ENCODE results near the gene RBM48.

The RBM48 gene

GRCh38 chr7:92503767-92504166, 24.8 kb upstream of the RBM48 start:
- Histone ChIP-seq H3K9me3 (ENCODE audit: control insufficient read depth, insufficient read depth, low read length) (no peaks in the 10 kb centered on the region), H3K4me1 (ENCODE audit: control insufficient read depth, insufficient read depth, low read length) (no peaks in the 10 kb centered on the region), H3K36me3 (ENCODE audit: control insufficient read depth, insufficient read depth, low read length) (peaks cover 6% of the 10 kb centered on the region; the same call in 1 of the 2 replicates), H3K27me3 (ENCODE audit: control insufficient read depth, insufficient read depth, low read length) (no peaks in the 10 kb centered on the region), H3K27ac (ENCODE audit: low read length) (no peak overlapping the region), H3K4me3 (ENCODE audit: low read length) (no peak overlapping the region)
- WGBS (ENCODE audit: insufficient coverage, insufficient read length), result no CpG with 5 or more reads among the region's 2 CpGs
- DNase-seq (ENCODE audit: low read depth, low spot score), result no peak

DNA sequence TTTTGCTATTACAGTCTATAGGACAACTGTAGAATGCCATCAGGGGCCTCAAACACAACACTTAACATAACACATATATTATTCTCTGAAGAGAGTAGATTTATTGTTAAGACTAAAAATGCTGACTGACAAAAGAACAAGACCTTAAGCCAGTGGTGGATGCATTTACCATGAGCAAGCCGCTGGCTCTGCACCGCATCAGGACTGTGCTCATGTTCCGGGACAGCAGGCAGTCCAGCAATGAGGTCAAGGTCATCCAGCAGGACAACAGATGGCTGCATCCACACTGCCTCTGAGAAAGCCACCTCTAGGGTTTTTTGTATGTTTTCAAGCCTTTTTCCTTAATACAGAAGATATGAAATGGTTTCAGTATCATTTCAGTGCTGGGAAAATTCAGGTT, 24.0 kb upstream of the RBM48 start:
- H3K4me1 ChIP-seq (ENCODE audit: control insufficient read depth, insufficient read depth, low read length), result no peaks in the 10 kb centered on the region
- no peak overlapping the region for H3K27ac ChIP-seq (ENCODE audit: low read length)
- no peak overlapping the region for H3K4me3 ChIP-seq (ENCODE audit: low read length)
- H3K27me3 ChIP-seq (ENCODE audit: control insufficient read depth, insufficient read depth, low read length), result no peaks in the 10 kb centered on the region
- no CpG with 5 or more reads among the region's 3 CpGs for WGBS (ENCODE audit: insufficient coverage, insufficient read length)
- no peaks in the 10 kb centered on the region for H3K9me3 ChIP-seq (ENCODE audit: control insufficient read depth, insufficient read depth, low read length)
- DNase-seq (ENCODE audit: low read depth, low spot score), result no peak
- peaks cover 6% of the 10 kb centered on the region; the same call in 1 of the 2 replicates for H3K36me3 ChIP-seq (ENCODE audit: control insufficient read depth, insufficient read depth, low read length)

- WGBS (ENCODE audit: insufficient coverage, insufficient read length), result no CpG with 5 or more reads among the region's 2 CpGs
- H3K27ac ChIP-seq (ENCODE audit: low read length), result no peak overlapping the region
- no peak for DNase-seq (ENCODE audit: low read depth, low spot score)
These were observed 22.2 kb upstream of the RBM48 start for GRCh38 chr7:92506363-92506762.

DNA sequence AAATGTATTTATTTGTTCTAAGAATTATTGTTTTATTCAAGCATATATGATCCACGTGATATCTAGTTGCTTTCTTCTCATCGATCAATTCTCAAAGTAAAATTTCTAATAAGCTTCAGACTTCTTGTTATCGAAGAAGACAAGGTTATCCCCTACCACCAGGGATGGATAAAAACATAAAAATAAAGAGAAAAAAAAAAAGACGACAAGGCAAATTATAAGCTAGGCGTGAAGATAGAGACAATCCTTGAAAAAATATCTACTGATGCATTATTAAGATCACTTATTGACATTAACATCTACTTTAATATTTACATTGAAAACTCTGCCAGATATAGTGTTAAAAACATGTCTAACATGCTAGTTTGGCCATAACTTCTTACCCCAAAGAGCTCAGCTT, 19.6 kb upstream of the RBM48 start:
- Histone ChIP-seq H3K4me1 (ENCODE audit: control insufficient read depth, insufficient read depth, low read length) (no peaks in the 10 kb centered on the region), H3K27ac (ENCODE audit: low read length) (no peak overlapping the region), H3K27me3 (ENCODE audit: control insufficient read depth, insufficient read depth, low read length) (no peaks in the 10 kb centered on the region), H3K4me3 (ENCODE audit: low read length) (no peak overlapping the region), H3K36me3 (ENCODE audit: control insufficient read depth, insufficient read depth, low read length) (no peaks in the 10 kb centered on the region), H3K9me3 (ENCODE audit: control insufficient read depth, insufficient read depth, low read length) (no peaks in the 10 kb centered on the region)
- no CpG with 5 or more reads among the region's 5 CpGs for WGBS (ENCODE audit: insufficient coverage, insufficient read length)
- DNase-seq (ENCODE audit: low read depth, low spot score), result no peak

More at GRCh38 chr7:92506363-92506762, 22.2 kb upstream of the RBM48 start:
- no peak overlapping the region for H3K4me3 ChIP-seq (ENCODE audit: low read length)
- no peaks in the 10 kb centered on the region for H3K27me3 ChIP-seq (ENCODE audit: control insufficient read depth, insufficient read depth, low read length)
- no peaks in the 10 kb centered on the region for H3K4me1 ChIP-seq (ENCODE audit: control insufficient read depth, insufficient read depth, low read length)
- no peaks in the 10 kb centered on the region for H3K36me3 ChIP-seq (ENCODE audit: control insufficient read depth, insufficient read depth, low read length)
- no peaks in the 10 kb centered on the region for H3K9me3 ChIP-seq (ENCODE audit: control insufficient read depth, insufficient read depth, low read length)

DNA sequence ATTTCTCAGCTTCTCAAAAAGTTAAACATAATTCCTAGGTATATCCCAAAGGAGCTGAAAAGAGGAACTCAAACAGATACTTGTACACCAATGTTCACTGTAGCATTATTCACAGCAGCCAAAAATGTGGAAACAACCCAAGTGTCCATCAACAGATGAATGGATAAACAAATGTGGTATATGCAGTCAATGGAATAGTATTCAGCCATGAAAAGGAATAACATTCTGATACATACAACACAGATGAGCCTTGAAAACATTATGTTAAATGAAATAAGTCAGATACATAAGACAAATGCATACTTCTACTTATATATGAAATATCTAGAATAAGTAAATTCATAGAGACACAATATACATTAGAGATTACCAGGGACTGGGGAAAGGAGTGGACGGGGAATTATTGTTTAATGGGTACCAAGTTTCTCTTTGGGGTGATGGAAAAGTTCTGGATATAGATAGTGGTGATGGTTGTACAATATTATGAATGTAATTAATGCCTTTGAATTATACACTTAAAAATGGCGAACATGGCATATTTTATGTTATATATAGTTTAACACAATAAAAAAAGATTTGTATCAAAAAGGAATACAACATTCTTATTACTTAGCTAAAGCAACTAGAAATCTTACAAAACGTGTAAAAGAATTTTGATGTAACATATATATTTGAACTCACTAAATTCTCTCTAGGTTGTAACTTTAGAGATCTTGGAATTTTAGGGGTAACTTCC, 15.3 kb upstream of the RBM48 start:
- no peak for DNase-seq (ENCODE audit: low read depth, low spot score)
- whole genome bisulfite sequencing (ENCODE audit: insufficient coverage, insufficient read length), result no CpG with 5 or more reads among the region's 3 CpGs
- Histone ChIP-seq H3K27ac (ENCODE audit: low read length) (no peak overlapping the region), H3K4me1 (ENCODE audit: control insufficient read depth, insufficient read depth, low read length) (no peaks in the 10 kb centered on the region), H3K4me3 (ENCODE audit: low read length) (no peak overlapping the region), H3K27me3 (ENCODE audit: control insufficient read depth, insufficient read depth, low read length) (no peaks in the 10 kb centered on the region), H3K36me3 (ENCODE audit: control insufficient read depth, insufficient read depth, low read length) (no peaks in the 10 kb centered on the region), H3K9me3 (ENCODE audit: control insufficient read depth, insufficient read depth, low read length) (no peaks in the 10 kb centered on the region)

DNA sequence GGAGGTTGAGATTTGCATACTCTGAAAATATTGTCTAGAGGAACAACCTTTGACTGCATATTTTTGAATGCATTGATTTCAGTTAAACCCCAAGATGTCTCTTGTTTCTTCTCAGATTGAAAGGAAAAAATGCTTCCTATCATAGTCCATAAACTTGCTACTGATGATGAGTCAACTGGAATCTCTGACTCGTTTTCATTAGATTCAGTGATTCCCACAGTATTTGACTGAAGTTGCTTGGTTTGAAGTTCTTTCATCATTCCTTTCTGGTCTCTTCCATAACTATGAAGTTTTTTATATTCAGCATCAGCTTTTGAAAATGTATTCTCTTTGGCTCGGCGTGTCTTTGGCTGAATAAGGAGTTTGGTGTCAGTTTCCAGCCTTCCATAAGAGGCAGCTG, 11.0 kb upstream of the RBM48 start:
- no CpG with 5 or more reads among the region's 3 CpGs for WGBS (ENCODE audit: insufficient coverage, insufficient read length)
- H3K4me3 ChIP-seq (ENCODE audit: low read length), result no peak overlapping the region
- no peak for DNase-seq (ENCODE audit: low read depth, low spot score)
- H3K27me3 ChIP-seq (ENCODE audit: control insufficient read depth, insufficient read depth, low read length), result no peaks in the 10 kb centered on the region
- H3K9me3 ChIP-seq (ENCODE audit: control insufficient read depth, insufficient read depth, low read length), result no peaks in the 10 kb centered on the region
- H3K4me1 ChIP-seq (ENCODE audit: control insufficient read depth, insufficient read depth, low read length), result no peaks in the 10 kb centered on the region
- no peak overlapping the region for H3K27ac ChIP-seq (ENCODE audit: low read length)
- H3K36me3 ChIP-seq (ENCODE audit: control insufficient read depth, insufficient read depth, low read length), result no peaks in the 10 kb centered on the region

- Histone ChIP-seq H3K36me3 (ENCODE audit: control insufficient read depth, insufficient read depth, low read length) (no peaks in the 10 kb centered on the region), H3K4me1 (ENCODE audit: control insufficient read depth, insufficient read depth, low read length) (no peaks in the 10 kb centered on the region), H3K4me3 (ENCODE audit: low read length) (no peak overlapping the region), H3K27me3 (ENCODE audit: control insufficient read depth, insufficient read depth, low read length) (no peaks in the 10 kb centered on the region), H3K9me3 (ENCODE audit: control insufficient read depth, insufficient read depth, low read length) (no peaks in the 10 kb centered on the region), H3K27ac (ENCODE audit: low read length) (no peak overlapping the region)
- DNase-seq (ENCODE audit: low read depth, low spot score), result no peak
- no CpG with 5 or more reads among the region's 1 CpG for WGBS (ENCODE audit: insufficient coverage, insufficient read length)
These were observed 8.6 kb upstream of the RBM48 start for GRCh38 chr7:92520024-92520423.

DNA sequence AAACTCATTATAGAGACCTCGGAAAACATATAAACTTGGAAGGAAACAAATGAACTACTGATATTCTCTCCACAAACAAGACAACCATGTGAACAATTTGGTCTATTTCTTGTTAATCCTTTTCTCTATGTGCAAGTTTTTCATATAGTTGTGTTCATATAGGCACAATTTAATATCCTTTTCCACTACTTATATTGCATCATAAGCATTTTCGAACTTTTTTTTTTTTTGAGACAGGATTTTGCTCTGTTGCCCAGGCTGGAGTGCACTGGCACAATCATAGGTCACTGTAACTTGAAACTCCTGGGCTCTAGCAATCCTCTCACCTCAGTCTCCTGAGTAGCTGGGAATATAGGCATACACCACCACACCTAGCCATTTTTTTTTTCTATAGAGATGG, 5.5 kb upstream of the RBM48 start:
- no peak for DNase-seq (ENCODE audit: low read depth, low spot score)
- Histone ChIP-seq H3K4me1 (ENCODE audit: control insufficient read depth, insufficient read depth, low read length) (no peaks in the 10 kb centered on the region), H3K27me3 (ENCODE audit: control insufficient read depth, insufficient read depth, low read length) (no peaks in the 10 kb centered on the region), H3K4me3 (ENCODE audit: low read length) (no peak overlapping the region), H3K36me3 (ENCODE audit: control insufficient read depth, insufficient read depth, low read length) (no peaks in the 10 kb centered on the region), H3K9me3 (ENCODE audit: control insufficient read depth, insufficient read depth, low read length) (no peaks in the 10 kb centered on the region), H3K27ac (ENCODE audit: low read length) (no peak overlapping the region)
- no CpG with 5 or more reads among the region's 2 CpGs for WGBS (ENCODE audit: insufficient coverage, insufficient read length)

DNA sequence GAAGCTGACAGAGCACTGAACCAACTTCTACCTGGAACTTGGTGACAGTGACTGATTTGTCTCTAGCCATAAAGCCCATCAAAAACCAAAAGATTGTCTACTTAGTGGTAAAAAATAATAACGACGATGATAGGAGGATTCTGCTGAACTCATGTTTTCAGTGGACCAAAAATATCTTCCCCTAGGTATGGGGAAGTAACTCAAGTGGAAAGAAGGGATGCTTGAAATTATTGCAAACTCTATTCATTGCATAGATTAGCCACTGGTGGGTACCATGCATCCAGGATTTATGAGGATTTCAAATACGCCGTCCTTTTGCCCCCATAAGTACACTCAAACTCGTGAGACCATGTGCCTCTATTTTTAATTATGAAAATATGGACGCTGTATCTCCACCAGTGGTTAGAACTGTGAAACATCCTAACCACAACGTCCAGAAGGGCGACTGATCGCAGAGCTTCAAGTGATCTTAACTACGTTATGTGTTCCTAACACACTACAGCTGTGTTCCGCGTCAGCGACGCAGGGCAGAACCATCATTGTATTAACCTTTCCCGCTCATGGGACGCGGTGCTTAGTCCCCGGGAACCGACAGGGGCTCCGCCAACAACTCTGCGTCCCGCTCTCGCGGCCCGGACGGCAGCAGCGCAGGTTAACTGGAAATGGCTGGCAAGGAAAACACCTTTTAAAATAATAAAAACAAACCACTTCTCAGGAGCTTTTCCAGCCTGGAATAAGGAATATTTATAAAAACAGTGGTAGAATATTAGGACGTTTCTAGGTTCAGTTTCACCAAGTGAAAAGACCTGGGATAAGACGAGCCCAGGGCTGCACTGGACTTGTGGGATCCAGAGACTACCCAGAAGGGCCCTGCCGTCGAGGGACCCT, 1.1 kb upstream of the RBM48 start:
- H3K36me3 ChIP-seq (ENCODE audit: control insufficient read depth, insufficient read depth, low read length), result peaks cover 2% of the 10 kb centered on the region; the same call in 1 of the 2 replicates
- no peaks in the 10 kb centered on the region for H3K27me3 ChIP-seq (ENCODE audit: control insufficient read depth, insufficient read depth, low read length)
- no peak for DNase-seq (ENCODE audit: low read depth, low spot score)
- H3K4me1 ChIP-seq (ENCODE audit: control insufficient read depth, insufficient read depth, low read length), result no peaks in the 10 kb centered on the region
- H3K4me3 ChIP-seq (ENCODE audit: low read length), result peak overlapping the region; percentile 96
- H3K9me3 ChIP-seq (ENCODE audit: control insufficient read depth, insufficient read depth, low read length), result no peaks in the 10 kb centered on the region
- WGBS (ENCODE audit: insufficient coverage, insufficient read length), result no CpG with 5 or more reads among the region's 31 CpGs
- H3K27ac ChIP-seq (ENCODE audit: low read length), result no peak overlapping the region

DNA sequence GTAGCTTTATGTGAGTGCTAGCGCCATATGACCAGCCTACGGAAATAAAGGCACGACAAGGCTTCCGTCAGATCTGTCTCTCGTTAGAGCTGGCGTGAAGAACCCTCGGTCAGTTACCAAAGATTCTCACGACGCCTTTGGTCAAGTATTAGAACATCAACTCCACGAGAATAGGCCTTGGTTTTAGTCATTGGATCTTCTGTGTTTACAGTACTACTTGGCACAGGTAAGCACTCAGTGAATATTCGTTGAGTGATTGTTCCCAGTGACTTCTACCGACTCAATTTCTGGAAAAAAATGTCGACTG, 316 bp downstream of the RBM48 start:
- WGBS (ENCODE audit: insufficient coverage, insufficient read length), result no CpG with 5 or more reads among the region's 13 CpGs
- H3K36me3 ChIP-seq (ENCODE audit: control insufficient read depth, insufficient read depth, low read length), result peaks cover 5% of the 10 kb centered on the region; the same call in 1 of the 2 replicates
- H3K4me3 ChIP-seq (ENCODE audit: low read length), result peak overlapping the region; percentile 82
- DNase-seq (ENCODE audit: low read depth, low spot score), result no peak
- no peaks in the 10 kb centered on the region for H3K27me3 ChIP-seq (ENCODE audit: control insufficient read depth, insufficient read depth, low read length)
- H3K27ac ChIP-seq (ENCODE audit: low read length), result no peak overlapping the region
- H3K4me1 ChIP-seq (ENCODE audit: control insufficient read depth, insufficient read depth, low read length), result no peaks in the 10 kb centered on the region
- H3K9me3 ChIP-seq (ENCODE audit: control insufficient read depth, insufficient read depth, low read length), result no peaks in the 10 kb centered on the region

Data from iPS DF 6.9 (cell line).